K562 (cell line): ENCODE results near the gene BTN3A1. TPM values are rescaled to one million over a fixed set of nuclear protein-coding genes. Genes with fewer than 3 reads are reported as not detected.

ENCODE experiments used
- BCOR ChIP-seq: fragments of 450-650 bp; IDR thresholded peaks from 2 replicates; pipeline ENCODE4 v1.6.1; 2016
- BDP1 ChIP-seq: IDR thresholded peaks from 3 replicates; pipeline ENCODE4 v1.6.1; 2011; ENCODE audit not compliant: insufficient read length, insufficient read depth
- CHD2 ChIP-seq: IDR thresholded peaks from 2 replicates; pipeline ENCODE4 v1.6.1; 2011; ENCODE audit warnings: low read depth, low read length
- HDGF ChIP-seq: fragments of 450-650 bp; IDR thresholded peaks from 2 replicates; pipeline ENCODE4 v1.6.1; 2016
- HNRNPLL ChIP-seq: fragments of 200-400 bp; formaldehyde crosslinking; IDR thresholded peaks from 2 replicates; pipeline ENCODE4 v1.6.1; 2017; ENCODE audit warnings: low read length, low read depth, mild to moderate bottlenecking; ENCODE audit not compliant: poor library complexity, severe bottlenecking
- MAFG ChIP-seq: fragments of 450-650 bp; conservative IDR thresholded peaks from 2 replicates; pipeline ENCODE4 v1.6.1; 2016; ENCODE audit warnings: missing genetic modification characterization, missing compliant biosample characterization
- RFX1 ChIP-seq: fragments of 450-650 bp; IDR thresholded peaks from 2 replicates; pipeline ENCODE4 v1.6.1; 2016; ENCODE audit warnings: mild to moderate bottlenecking, moderate library complexity
- SPI1 ChIP-seq: IDR thresholded peaks from 2 replicates; pipeline ENCODE4 v1.6.1; 2011; ENCODE audit warnings: low read depth, low read length, control low read depth, borderline replicate concordance
- STAT5B ChIP-seq: fragments of 250-450 bp; sonication (Bioruptor Pico); IDR thresholded peaks from 2 replicates; pipeline ENCODE4 v1.8.0; 2021; ENCODE audit warnings: mild to moderate bottlenecking, inconsistent platforms
- TOE1 ChIP-seq, 2 experiments: fragments of 450-650 bp in 1 of 2; sonication (generic) in 1 of 2; formaldehyde crosslinking in 1 of 2; IDR thresholded peaks; 2 replicates each; pipeline versions ENCODE4 v1.7.1 to v1.8.0; 2016 to 2022; ENCODE audit warnings: borderline replicate concordance in 2 of 2, mild to moderate bottlenecking in 2 of 2, antibody characterized with exemption in 1 of 2, inconsistent platforms in 1 of 2, low read depth in 1 of 2, missing genetic modification reagents in 1 of 2, moderate library complexity in 1 of 2
- polyA plus RNA-seq, 8 experiments: library from polyadenylated mRNA; depleted of rRNA in 4 of 8; stranded (reverse) in 5 of 8; unstranded in 3 of 8; fragments of >200 nt; fragmentation: Nextera tagmentation in 2 of 8; fragmentation: Illumina TruSeq in 1 of 8; extraction: Ambion mirVana in 2 of 8; extraction: Trizol in 1 of 8; gene quantifications; 2 replicates each; pipeline versions ENCODE4 v1.2.1 to v1.2.3, GENCODE V29; 2011 to 2014; ENCODE audit warnings: inconsistent platforms in 1 of 8, missing spikeins in 1 of 8
- total RNA-seq, 7 experiments: library from RNA; depleted of rRNA in 6 of 7; stranded (reverse); fragments of >200 nt in 6 of 7; fragmentation: Illumina TruSeq in 2 of 7; extraction: Trizol in 2 of 7; gene quantifications; 2 replicates each; pipeline versions ENCODE4 v1.2.1 to v1.2.3, GENCODE V29; 2011 to 2021; ENCODE audit warnings: low replicate concordance in 1 of 7
- TF ChIP-seq, protein P1 (sequence below), 2 experiments: fragments of 450-650 bp in 1 of 2; sonication (generic) in 1 of 2; formaldehyde crosslinking; conservative IDR thresholded peaks; 2 replicates each; pipeline versions ENCODE4 v1.4.0 to v1.8.1; 2020 to 2022; ENCODE audit warnings: mild to moderate bottlenecking in 1 of 2, missing genetic modification reagents in 1 of 2
- TF ChIP-seq, protein P2 (sequence below): fragments of 200-800 bp; sonication (Bioruptor generic); IDR thresholded peaks from 2 replicates; pipeline ENCODE4 v1.6.1; 2017; ENCODE audit warnings: missing genetic modification characterization, missing compliant biosample characterization
- TF ChIP-seq, protein P3 (sequence below): fragments of 450-650 bp; conservative IDR thresholded peaks from 2 replicates; pipeline ENCODE4 v1.6.1; 2016; ENCODE audit warnings: missing genetic modification characterization, low read depth, mild to moderate bottlenecking, missing compliant biosample characterization, moderate library complexity
- TF ChIP-seq, protein P4 (sequence below), 3 experiments: IDR thresholded peaks in 2 of 3; conservative IDR thresholded peaks in 1 of 3; 2 replicates each; pipeline ENCODE4 v1.5.1; 2011 to 2012; ENCODE audit warnings: low read length in 3 of 3, mild to moderate bottlenecking in 3 of 3, control low read depth in 2 of 3, improper control_type of control experiment in 1 of 3, inconsistent platforms in 1 of 3, low read depth in 1 of 3, mixed read lengths in 1 of 3, moderate library complexity in 1 of 3; ENCODE audit not compliant: insufficient read depth in 2 of 3

BTN3A1 gene
- total and polyA plus RNA-seq, 9 of the 15 experiments (the other 6 are each of a cell fraction or from before 2014, with no cell fraction given) = 0.84 to 8.5 (median 3.9) TPM

DNA sequence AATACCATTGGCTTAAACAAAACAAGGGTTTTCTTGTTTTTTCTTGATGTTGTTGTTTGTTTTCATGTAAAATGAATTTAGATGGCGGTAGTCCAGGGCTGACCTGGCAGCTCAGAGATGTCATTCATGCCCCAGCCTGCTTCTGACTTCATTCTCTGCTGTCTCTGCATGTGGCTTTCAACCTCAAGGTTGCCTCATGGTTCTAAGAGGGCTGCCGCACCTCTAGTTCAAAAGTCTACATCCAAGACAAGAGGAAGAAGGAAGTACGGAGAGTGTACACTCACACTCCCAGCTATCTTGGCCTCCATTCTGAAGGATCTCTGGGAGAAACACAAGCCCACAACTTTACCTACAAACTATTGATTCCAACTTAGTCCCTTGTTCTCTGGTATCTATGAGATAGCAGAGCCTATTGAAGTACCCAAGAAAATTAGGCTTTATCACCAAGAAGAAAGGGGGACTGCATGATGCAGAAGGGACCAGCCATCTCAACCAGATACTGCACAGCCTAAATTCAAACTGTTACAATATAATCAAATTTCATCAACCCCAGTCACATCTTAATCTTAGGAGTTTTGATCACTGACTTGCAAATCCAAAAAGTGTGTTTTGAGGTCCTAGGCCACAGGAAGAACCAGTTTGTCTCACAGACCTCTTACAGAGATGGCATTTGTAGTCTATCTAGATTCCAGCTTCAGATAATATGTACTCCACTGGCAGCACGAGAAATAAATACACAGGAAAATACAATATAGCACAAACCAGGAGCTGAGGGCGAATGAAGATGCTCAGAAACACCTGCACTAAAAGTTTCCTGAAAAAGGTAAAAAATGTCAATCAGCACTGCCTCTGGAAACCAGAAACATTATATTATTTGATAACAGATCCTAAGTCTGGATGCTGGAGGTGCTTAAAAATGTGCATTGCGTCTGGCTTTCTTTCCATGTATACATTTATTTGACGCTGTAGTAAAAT is 37.4 kb downstream of the BTN3A1 start (continued):
- TF ChIP-seq TOE1 (IDR thresholded peaks at IDR 0.05; ENCODE audit: borderline replicate concordance) (no peak), TOE1 (CRISPR knock-in tag; IDR thresholded peaks at IDR 0.05; ENCODE audit: borderline replicate concordance, low read depth) (no peak), MAFG (tag) (no peak), STAT5B (CRISPR knock-in tag) (no peak), CHD2 (no peak), BDP1 (no peak), HNRNPLL (no peak), SPI1 (no peak), RFX1 (0 out of 2 replicates have a peak, but pooled peaks have one; percentile 6), BCOR (no peak), HDGF (no peak)
- TF ChIP-seq, protein P1, sequence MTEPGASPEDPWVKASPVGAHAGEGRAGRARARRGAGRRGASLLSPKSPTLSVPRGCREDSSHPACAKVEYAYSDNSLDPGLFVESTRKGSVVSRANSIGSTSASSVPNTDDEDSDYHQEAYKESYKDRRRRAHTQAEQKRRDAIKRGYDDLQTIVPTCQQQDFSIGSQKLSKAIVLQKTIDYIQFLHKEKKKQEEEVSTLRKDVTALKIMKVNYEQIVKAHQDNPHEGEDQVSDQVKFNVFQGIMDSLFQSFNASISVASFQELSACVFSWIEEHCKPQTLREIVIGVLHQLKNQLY (CRISPR knock-in tag; conservative IDR thresholded peaks at IDR 0.05) = 0 out of 4 replicates have a peak, but pooled peaks of 1 of the 2 experiments have one; percentile 41
- TF ChIP-seq, protein P2, sequence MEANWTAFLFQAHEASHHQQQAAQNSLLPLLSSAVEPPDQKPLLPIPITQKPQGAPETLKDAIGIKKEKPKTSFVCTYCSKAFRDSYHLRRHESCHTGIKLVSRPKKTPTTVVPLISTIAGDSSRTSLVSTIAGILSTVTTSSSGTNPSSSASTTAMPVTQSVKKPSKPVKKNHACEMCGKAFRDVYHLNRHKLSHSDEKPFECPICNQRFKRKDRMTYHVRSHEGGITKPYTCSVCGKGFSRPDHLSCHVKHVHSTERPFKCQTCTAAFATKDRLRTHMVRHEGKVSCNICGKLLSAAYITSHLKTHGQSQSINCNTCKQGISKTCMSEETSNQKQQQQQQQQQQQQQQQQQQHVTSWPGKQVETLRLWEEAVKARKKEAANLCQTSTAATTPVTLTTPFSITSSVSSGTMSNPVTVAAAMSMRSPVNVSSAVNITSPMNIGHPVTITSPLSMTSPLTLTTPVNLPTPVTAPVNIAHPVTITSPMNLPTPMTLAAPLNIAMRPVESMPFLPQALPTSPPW (CRISPR knock-in tag) = 0 out of 2 replicates have a peak, but pooled peaks have one; percentile 3
- TF ChIP-seq, protein P3, sequence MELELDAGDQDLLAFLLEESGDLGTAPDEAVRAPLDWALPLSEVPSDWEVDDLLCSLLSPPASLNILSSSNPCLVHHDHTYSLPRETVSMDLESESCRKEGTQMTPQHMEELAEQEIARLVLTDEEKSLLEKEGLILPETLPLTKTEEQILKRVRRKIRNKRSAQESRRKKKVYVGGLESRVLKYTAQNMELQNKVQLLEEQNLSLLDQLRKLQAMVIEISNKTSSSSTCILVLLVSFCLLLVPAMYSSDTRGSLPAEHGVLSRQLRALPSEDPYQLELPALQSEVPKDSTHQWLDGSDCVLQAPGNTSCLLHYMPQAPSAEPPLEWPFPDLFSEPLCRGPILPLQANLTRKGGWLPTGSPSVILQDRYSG (tag) = no peak; the same call in 1 of the 2 replicates
- TF ChIP-seq, protein P4, sequence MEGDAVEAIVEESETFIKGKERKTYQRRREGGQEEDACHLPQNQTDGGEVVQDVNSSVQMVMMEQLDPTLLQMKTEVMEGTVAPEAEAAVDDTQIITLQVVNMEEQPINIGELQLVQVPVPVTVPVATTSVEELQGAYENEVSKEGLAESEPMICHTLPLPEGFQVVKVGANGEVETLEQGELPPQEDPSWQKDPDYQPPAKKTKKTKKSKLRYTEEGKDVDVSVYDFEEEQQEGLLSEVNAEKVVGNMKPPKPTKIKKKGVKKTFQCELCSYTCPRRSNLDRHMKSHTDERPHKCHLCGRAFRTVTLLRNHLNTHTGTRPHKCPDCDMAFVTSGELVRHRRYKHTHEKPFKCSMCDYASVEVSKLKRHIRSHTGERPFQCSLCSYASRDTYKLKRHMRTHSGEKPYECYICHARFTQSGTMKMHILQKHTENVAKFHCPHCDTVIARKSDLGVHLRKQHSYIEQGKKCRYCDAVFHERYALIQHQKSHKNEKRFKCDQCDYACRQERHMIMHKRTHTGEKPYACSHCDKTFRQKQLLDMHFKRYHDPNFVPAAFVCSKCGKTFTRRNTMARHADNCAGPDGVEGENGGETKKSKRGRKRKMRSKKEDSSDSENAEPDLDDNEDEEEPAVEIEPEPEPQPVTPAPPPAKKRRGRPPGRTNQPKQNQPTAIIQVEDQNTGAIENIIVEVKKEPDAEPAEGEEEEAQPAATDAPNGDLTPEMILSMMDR (IDR thresholded peaks at IDR 0.05 in 2 of 3, conservative IDR thresholded peaks at IDR 0.05 in 1 of 3; ENCODE audit: insufficient read depth in 2 of 3, low read depth in 1 of 3, low read length in 3 of 3) = no peak
